HEK293 (cell line): ENCODE data around the gene TFB2M.
A peak's percentile ranks its signal among the peaks of the same experiment; 100 is the strongest.

ENCODE experiments used
- CTCF ChIA-PET: fragments of 350-600 bp; formaldehyde crosslinking; extraction: SDS; loops from one replicate; lab custom pipeline; 2021; ENCODE audit warnings: antibody characterized with exemption; lab: Yijun Ruan, JAX
- POLR2A ChIA-PET: fragments of 300-600 bp; formaldehyde crosslinking; extraction: SDS; loops from one replicate; lab custom pipeline; 2020; ENCODE audit warnings: antibody characterized with exemption, inconsistent platforms; lab: Yijun Ruan, JAX
- H3K27ac ChIP-seq: fragments of 200-500 bp; sonication (Bioruptor generic); 2 replicates; pipeline ENCODE4 v1.5.1; 2014; ENCODE audit warnings: low read depth, low read length, control low read depth, inconsistent platforms; ENCODE audit errors: extremely low read depth
- H3K36me3 ChIP-seq, 2 experiments: fragments of 200-500 bp in 1 of 2; sonication (Bioruptor generic) in 1 of 2; 1 replicate in 1 of 2; 2 replicates in 1 of 2; pipeline ENCODE4 v1.5.1; 2014 to 2017; ENCODE audit warnings: inconsistent platforms in 2 of 2, low read length in 2 of 2; ENCODE audit not compliant: control insufficient read depth in 2 of 2, insufficient read depth in 1 of 2
- H3K4me1 ChIP-seq: fragments of 200-500 bp; sonication (Bioruptor generic); 2 replicates; pipeline ENCODE4 v1.5.1; 2014; ENCODE audit warnings: mild to moderate bottlenecking, low read length, inconsistent platforms; ENCODE audit not compliant: control insufficient read depth, insufficient read depth
- H3K4me3 ChIP-seq: 2 replicates; pipeline ENCODE4 v1.5.1; 2011; ENCODE audit warnings: low read depth, mild to moderate bottlenecking, control low read depth, low read length, moderate library complexity
- H3K9me3 ChIP-seq: fragments of 200-500 bp; sonication (Bioruptor generic); 2 replicates; pipeline ENCODE4 v1.5.1; 2014; ENCODE audit warnings: low read depth, low read length, inconsistent platforms; ENCODE audit not compliant: control insufficient read depth, insufficient read depth
- FEZF1 ChIP-seq: fragments of 450-650 bp; formaldehyde crosslinking; IDR thresholded peaks from 2 replicates; pipeline ENCODE4 v1.5.1; 2016; ENCODE audit warnings: missing biosample characterization, missing genetic modification characterization
- GLI2 ChIP-seq: fragments of 450-650 bp; formaldehyde crosslinking; IDR thresholded peaks from 2 replicates; pipeline ENCODE4; 2017; ENCODE audit warnings: missing biosample characterization, missing genetic modification characterization, low read depth, borderline replicate concordance
- GLI4 ChIP-seq: fragments of 450-650 bp; formaldehyde crosslinking; IDR thresholded peaks from 2 replicates; pipeline ENCODE4 v1.5.1; 2016; ENCODE audit warnings: missing biosample characterization, missing genetic modification characterization
- GLIS2 ChIP-seq: fragments of 450-650 bp; formaldehyde crosslinking; IDR thresholded peaks from 2 replicates; pipeline ENCODE4 v1.5.1; 2016; ENCODE audit warnings: missing biosample characterization, missing genetic modification characterization
- HOXA7 ChIP-seq: sonication (generic); formaldehyde crosslinking; IDR thresholded peaks from 2 replicates; pipeline ENCODE4 v1.8.1; 2022; ENCODE audit warnings: missing genetic modification reagents, borderline replicate concordance
- KLF7 ChIP-seq: fragments of 450-650 bp; formaldehyde crosslinking; IDR thresholded peaks from 2 replicates; pipeline ENCODE4 v1.5.1; 2016; ENCODE audit warnings: missing biosample characterization, missing genetic modification characterization, borderline replicate concordance
- ZFP3 ChIP-seq: fragments of 450-650 bp; formaldehyde crosslinking; IDR thresholded peaks from 2 replicates; pipeline ENCODE4 v1.5.1; 2016; ENCODE audit warnings: low read depth, missing biosample characterization, missing genetic modification characterization
- ZFP69B ChIP-seq: fragments of 450-650 bp; formaldehyde crosslinking; IDR thresholded peaks from 2 replicates; pipeline ENCODE4 v1.5.1; 2016; ENCODE audit warnings: missing biosample characterization, missing genetic modification characterization
- ZNF146 ChIP-seq: fragments of 450-650 bp; formaldehyde crosslinking; IDR thresholded peaks from 2 replicates; pipeline ENCODE4 v1.5.1; 2016; ENCODE audit warnings: missing biosample characterization, missing genetic modification characterization
- ZNF19 ChIP-seq: fragments of 450-650 bp; formaldehyde crosslinking; IDR thresholded peaks from 2 replicates; pipeline ENCODE4; 2016; ENCODE audit warnings: missing biosample characterization, missing genetic modification characterization, low read depth
- ZNF449 ChIP-seq: fragments of 450-650 bp; formaldehyde crosslinking; IDR thresholded peaks from 2 replicates; pipeline ENCODE4 v1.5.1; 2017; ENCODE audit warnings: missing biosample characterization, mild to moderate bottlenecking, missing genetic modification characterization, moderate library complexity
- ZNF571 ChIP-seq: fragments of 450-650 bp; formaldehyde crosslinking; IDR thresholded peaks from 2 replicates; pipeline ENCODE4 v1.5.0; 2017; ENCODE audit warnings: missing biosample characterization, missing genetic modification characterization
- ZNF596 ChIP-seq: fragments of 450-650 bp; IDR thresholded peaks from 2 replicates; pipeline ENCODE4 v1.5.0; 2018; ENCODE audit warnings: missing biosample characterization, mild to moderate bottlenecking, missing genetic modification characterization, moderate library complexity
- ZNF664 ChIP-seq: fragments of 450-650 bp; formaldehyde crosslinking; IDR thresholded peaks from 2 replicates; pipeline ENCODE4 v1.5.1; 2016; ENCODE audit warnings: missing biosample characterization, missing genetic modification characterization
- ZNF701 ChIP-seq: fragments of 450-650 bp; formaldehyde crosslinking; IDR thresholded peaks from 2 replicates; pipeline ENCODE4 v1.5.1; 2016; ENCODE audit warnings: missing biosample characterization, missing genetic modification characterization
- ZNF704 ChIP-seq: fragments of 450-650 bp; formaldehyde crosslinking; IDR thresholded peaks from 2 replicates; pipeline ENCODE4 v1.5.1; 2016; ENCODE audit warnings: missing biosample characterization, missing genetic modification characterization
- ZNF768 ChIP-seq: fragments of 450-650 bp; formaldehyde crosslinking; IDR thresholded peaks from 2 replicates; pipeline ENCODE4 v1.5.1; 2018; ENCODE audit warnings: missing biosample characterization, mild to moderate bottlenecking, missing genetic modification characterization
- ZNF843 ChIP-seq: fragments of 450-650 bp; formaldehyde crosslinking; IDR thresholded peaks from 2 replicates; pipeline ENCODE4 v1.5.1; 2016; ENCODE audit warnings: missing biosample characterization, missing genetic modification characterization
- TF ChIP-seq, protein P1 (sequence below): fragments of 450-650 bp; formaldehyde crosslinking; IDR thresholded peaks from 2 replicates; pipeline ENCODE4 v1.5.1; 2017; ENCODE audit warnings: missing biosample characterization, missing genetic modification characterization
- TF ChIP-seq, protein P2 (sequence below): fragments of 450-650 bp; formaldehyde crosslinking; IDR thresholded peaks from 2 replicates; pipeline ENCODE4 v1.5.1; 2017; ENCODE audit warnings: missing biosample characterization, missing genetic modification characterization
- TF ChIP-seq, protein P3 (sequence below): fragments of 450-650 bp; formaldehyde crosslinking; IDR thresholded peaks from 2 replicates; pipeline ENCODE4 v1.5.1; 2017; ENCODE audit warnings: missing biosample characterization, missing genetic modification characterization
- TF ChIP-seq, protein P4 (sequence below): fragments of 450-650 bp; formaldehyde crosslinking; IDR thresholded peaks from 2 replicates; pipeline ENCODE4 v1.5.1; 2016; ENCODE audit warnings: missing biosample characterization, missing genetic modification characterization

The TFB2M gene

GRCh38 chr1:246583448-246584185 is 17.6 kb upstream of the TFB2M start:
- TF ChIP-seq, protein P1, sequence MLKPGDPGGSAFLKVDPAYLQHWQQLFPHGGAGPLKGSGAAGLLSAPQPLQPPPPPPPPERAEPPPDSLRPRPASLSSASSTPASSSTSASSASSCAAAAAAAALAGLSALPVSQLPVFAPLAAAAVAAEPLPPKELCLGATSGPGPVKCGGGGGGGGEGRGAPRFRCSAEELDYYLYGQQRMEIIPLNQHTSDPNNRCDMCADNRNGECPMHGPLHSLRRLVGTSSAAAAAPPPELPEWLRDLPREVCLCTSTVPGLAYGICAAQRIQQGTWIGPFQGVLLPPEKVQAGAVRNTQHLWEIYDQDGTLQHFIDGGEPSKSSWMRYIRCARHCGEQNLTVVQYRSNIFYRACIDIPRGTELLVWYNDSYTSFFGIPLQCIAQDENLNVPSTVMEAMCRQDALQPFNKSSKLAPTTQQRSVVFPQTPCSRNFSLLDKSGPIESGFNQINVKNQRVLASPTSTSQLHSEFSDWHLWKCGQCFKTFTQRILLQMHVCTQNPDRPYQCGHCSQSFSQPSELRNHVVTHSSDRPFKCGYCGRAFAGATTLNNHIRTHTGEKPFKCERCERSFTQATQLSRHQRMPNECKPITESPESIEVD (tag by site-specific recombination): peak; percentile 80
- TF ChIP-seq ZNF843 (tag by site-specific recombination) (peak; percentile 44), FEZF1 (tag by site-specific recombination) (peak; percentile 48), ZNF704 (no peak), ZNF768 (tag by site-specific recombination) (no peak), ZNF449 (tag by site-specific recombination) (no peak)
- ChIA-PET CTCF (interaction anchor here (0.6 kb wide), 1 partner anchor 23 kb away, joined by 4 read pairs; no protein-coding TSS in a partner anchor), POLR2A (no interaction called here)
- Histone ChIP-seq H3K4me3 (no peak overlapping the region), H3K36me3 (no peaks in the 10 kb centered on the region), H3K4me1 (no peaks in the 10 kb centered on the region), H3K27ac (no peak overlapping the region), H3K9me3 (no peaks in the 10 kb centered on the region)

- ChIA-PET POLR2A (no interaction called here), CTCF (interaction anchor here (0.6 kb wide), 1 partner anchor 23 kb away, joined by 4 read pairs; no protein-coding TSS in a partner anchor)
- H3K36me3 ChIP-seq: no peaks in the 10 kb centered on the region
- H3K9me3 ChIP-seq: no peaks in the 10 kb centered on the region
- no peaks in the 10 kb centered on the region for H3K4me1 ChIP-seq
- TF ChIP-seq ZFP69B (tag by site-specific recombination) (no peak), ZNF571 (tag by site-specific recombination) (no peak), ZNF596 (tag by site-specific recombination) (no peak), GLI2 (no peak), KLF7 (no peak), GLIS2 (no peak), GLI4 (tag by site-specific recombination) (no peak), ZFP3 (tag by site-specific recombination) (no peak), ZNF664 (tag by site-specific recombination) (no peak), ZNF146 (tag by site-specific recombination) (no peak), ZNF701 (tag by site-specific recombination) (no peak), HOXA7 (CRISPR knock-in tag) (no peak), ZNF19 (tag by site-specific recombination) (no peak)
- TF ChIP-seq, protein P2, sequence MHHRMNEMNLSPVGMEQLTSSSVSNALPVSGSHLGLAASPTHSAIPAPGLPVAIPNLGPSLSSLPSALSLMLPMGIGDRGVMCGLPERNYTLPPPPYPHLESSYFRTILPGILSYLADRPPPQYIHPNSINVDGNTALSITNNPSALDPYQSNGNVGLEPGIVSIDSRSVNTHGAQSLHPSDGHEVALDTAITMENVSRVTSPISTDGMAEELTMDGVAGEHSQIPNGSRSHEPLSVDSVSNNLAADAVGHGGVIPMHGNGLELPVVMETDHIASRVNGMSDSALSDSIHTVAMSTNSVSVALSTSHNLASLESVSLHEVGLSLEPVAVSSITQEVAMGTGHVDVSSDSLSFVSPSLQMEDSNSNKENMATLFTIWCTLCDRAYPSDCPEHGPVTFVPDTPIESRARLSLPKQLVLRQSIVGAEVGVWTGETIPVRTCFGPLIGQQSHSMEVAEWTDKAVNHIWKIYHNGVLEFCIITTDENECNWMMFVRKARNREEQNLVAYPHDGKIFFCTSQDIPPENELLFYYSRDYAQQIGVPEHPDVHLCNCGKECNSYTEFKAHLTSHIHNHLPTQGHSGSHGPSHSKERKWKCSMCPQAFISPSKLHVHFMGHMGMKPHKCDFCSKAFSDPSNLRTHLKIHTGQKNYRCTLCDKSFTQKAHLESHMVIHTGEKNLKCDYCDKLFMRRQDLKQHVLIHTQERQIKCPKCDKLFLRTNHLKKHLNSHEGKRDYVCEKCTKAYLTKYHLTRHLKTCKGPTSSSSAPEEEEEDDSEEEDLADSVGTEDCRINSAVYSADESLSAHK (tag by site-specific recombination): no peak
- TF ChIP-seq, protein P3, sequence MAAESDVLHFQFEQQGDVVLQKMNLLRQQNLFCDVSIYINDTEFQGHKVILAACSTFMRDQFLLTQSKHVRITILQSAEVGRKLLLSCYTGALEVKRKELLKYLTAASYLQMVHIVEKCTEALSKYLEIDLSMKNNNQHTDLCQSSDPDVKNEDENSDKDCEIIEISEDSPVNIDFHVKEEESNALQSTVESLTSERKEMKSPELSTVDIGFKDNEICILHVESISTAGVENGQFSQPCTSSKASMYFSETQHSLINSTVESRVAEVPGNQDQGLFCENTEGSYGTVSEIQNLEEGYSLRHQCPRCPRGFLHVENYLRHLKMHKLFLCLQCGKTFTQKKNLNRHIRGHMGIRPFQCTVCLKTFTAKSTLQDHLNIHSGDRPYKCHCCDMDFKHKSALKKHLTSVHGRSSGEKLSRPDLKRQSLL (tag by site-specific recombination): no peak
- TF ChIP-seq, protein P4, sequence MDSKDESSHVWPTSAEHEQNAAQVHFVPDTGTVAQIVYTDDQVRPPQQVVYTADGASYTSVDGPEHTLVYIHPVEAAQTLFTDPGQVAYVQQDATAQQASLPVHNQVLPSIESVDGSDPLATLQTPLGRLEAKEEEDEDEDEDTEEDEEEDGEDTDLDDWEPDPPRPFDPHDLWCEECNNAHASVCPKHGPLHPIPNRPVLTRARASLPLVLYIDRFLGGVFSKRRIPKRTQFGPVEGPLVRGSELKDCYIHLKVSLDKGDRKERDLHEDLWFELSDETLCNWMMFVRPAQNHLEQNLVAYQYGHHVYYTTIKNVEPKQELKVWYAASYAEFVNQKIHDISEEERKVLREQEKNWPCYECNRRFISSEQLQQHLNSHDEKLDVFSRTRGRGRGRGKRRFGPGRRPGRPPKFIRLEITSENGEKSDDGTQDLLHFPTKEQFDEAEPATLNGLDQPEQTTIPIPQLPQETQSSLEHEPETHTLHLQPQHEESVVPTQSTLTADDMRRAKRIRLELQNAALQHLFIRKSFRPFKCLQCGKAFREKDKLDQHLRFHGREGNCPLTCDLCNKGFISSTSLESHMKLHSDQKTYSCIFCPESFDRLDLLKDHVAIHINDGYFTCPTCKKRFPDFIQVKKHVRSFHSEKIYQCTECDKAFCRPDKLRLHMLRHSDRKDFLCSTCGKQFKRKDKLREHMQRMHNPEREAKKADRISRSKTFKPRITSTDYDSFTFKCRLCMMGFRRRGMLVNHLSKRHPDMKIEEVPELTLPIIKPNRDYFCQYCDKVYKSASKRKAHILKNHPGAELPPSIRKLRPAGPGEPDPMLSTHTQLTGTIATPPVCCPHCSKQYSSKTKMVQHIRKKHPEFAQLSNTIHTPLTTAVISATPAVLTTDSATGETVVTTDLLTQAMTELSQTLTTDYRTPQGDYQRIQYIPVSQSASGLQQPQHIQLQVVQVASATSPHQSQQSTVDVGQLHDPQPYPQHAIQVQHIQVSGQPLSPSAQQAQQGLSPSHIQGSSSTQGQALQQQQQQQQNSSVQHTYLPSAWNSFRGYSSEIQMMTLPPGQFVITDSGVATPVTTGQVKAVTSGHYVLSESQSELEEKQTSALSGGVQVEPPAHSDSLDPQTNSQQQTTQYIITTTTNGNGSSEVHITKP (tag by site-specific recombination): no peak
- H3K27ac ChIP-seq: no peak overlapping the region
- H3K4me3 ChIP-seq: no peak overlapping the region
Measured at GRCh38 chr1:246583056-246583440, 17.0 kb upstream of the TFB2M start.
